Stimulated activated CD4-positive, alpha-beta T cell treated with anti-CD3 and anti-CD28 coated beads, Interleukin-4, amount 100 ng/mL, for 48 hours (primary cell): ENCODE results near the gene PLEKHH3.
"Not testable (repeated sequence)": the region's sequence is repeated elsewhere in the genome, so short reads cannot be mapped to it uniquely, and the experiment has no call there.

ENCODE experiments used
- DNase-seq, 2 donors: peaks; one replicate each; pipeline ENCODE4 v3.0.0-alpha.2; 2020; ENCODE audit warnings: low read depth in 2 of 2

The PLEKHH3 gene

GRCh38 chr17:42672038-42672437 lies 4.8 kb downstream of the PLEKHH3 start:
- no peak for DNase-seq

DNA sequence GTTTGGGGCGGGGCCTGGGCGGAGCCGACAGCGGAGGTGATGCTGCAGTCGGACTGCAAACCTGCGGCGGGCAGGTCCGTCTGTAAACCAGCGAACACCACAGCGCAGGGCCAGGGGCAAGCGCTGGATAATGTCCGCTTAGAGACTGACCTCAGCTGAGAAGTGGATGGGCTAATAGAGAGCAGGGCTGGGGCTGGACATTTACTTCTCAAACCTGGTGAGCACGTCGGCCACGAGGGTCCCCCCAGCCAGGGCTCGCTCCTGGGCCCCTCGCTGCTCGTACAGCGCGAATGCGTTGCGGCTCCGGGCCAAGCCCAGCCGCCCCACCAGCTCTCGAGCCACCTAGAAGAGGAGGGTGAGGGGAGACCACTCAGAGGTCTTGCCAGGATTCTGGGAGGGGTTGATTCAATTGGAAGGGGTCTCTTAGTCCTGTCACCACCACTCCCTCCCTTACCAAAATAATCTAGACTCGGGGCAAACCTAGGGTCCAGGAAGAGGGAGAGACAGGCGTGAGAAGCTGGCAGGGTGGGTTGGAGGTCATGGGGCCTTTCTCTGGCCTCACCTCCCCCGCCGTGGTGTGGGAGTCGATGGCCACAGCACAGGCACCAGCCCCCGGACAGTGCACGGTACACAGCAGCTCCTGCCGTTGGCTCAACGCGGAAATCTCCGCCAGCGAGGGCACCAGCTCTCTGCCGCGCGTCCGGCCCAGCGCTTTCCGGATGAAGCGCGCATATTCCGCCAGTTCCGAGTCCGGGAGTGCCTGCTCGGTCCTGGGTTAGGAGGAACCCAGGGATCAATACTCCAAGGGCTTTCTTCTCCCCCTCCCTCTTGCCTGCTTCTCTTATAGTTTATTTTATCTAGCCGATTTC lies 5.8 kb downstream of the PLEKHH3 start:
- DNase-seq, result no peak

DNA sequence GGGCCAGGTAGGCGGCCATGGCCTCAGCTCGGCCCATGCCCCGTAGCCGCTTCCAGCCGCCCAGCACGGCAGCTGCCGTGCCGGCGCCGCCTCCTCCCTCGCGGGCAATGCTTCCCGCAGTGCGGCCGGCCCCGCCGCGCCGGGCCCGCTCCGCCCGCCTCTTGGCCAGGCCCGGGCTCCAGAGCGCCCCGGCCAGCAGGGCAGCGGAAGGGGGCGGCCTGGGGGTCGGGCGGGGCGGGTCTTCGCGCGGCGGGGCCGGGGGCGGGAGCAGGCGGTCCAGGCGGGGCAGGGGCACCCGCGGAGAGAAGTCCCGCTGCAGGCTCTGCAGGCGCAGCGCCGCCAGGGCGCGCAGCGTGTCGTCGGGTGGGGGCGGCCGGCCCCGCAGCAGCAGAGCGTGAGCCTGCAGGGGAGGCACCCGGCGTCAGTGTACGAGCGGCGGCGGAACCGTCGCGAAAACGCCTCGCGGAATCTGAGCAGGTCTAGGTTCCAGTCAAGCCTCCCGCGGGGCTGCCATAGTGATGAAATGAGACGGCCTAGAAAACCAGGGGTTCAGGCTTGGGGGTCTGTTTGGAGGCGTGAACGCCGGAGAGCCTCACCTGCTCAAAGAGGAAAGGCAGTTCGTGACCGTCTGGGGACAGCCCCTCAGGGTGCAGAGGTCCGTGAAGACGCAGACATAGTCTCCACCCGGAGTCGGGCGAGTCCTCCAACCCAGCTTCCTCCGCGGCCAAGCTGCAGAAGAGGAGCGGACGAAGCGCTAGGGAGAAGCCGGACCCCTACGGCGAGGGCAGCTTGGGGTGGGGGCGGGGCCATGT lies 6.6 kb downstream of the PLEKHH3 start:
- no peak for DNase-seq

DNA sequence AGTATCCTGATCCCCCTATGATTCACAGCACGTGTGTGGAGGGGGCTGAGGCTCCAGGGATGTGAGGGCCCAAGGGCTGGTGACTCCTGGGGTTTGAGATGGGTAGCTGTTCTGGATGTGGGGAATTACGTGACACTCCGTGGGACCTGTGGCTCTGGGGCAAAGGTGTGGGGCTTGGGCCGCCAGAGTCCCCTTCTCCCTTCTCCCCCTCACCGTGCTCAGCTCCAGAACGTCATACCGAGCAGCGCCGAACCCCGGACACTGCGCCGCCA lies 7.2 kb downstream of the PLEKHH3 start:
- no peak for DNase-seq

DNA sequence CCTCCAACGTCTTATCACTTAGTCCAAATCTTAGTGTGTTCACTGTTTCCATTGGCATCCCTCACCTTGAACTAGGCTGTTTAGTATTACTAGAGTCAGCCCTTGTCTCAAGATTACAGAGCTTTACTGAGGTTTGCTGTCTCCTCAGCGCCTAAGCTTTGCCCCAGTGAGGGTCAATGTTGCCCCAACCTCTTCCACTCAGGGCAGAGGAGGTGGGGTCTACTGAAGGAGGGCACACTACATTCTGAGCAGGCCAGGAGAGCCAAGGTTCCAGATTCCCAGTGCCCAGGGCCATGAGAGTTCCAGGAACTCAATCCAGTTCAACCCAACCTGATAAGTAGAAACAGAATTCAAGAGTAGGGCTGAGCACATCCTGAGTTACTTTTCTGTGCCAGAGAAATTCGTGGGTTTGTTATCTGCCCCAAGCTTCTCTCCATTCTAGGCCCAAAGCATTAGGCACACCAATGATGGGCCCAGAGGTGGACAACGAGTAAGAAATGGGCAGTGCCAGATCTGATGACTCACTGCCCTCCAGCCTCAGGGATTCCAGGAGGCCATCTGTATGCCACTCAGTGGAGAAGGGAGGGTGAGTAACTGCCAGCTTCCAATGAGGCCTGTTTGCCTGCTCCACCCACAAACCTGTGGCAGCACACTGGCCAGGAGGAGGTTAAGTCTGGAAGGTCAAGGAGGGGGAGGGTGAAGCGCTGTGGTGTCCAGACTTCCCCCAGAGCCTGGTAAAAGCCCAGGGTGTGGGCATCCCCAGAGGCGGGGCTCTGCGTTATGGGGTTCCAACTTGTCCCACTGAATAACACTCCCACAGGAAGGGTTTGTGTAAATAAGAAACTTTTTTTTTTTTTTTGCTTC lies 9.5 kb downstream of the PLEKHH3 start:
- no peak for DNase-seq

DNA sequence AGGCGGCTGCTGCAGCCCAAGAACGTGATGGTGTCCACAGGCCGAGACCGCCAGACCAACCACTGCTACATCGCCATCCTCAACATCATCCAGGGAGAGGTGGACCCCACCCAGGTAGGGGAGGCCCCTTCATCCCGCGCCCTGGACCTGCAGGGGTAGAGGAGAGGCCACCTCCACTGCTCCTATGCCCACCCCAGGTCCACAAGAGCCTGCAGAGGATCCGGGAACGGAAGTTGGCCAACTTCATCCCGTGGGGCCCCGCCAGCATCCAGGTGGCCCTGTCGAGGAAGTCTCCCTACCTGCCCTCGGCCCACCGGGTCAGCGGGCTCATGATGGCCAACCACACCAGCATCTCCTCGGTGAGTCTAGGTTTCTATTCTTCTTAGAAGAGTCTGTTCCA lies 10.7 kb downstream of the PLEKHH3 start:
- not testable (repeated sequence) for DNase-seq

DNA sequence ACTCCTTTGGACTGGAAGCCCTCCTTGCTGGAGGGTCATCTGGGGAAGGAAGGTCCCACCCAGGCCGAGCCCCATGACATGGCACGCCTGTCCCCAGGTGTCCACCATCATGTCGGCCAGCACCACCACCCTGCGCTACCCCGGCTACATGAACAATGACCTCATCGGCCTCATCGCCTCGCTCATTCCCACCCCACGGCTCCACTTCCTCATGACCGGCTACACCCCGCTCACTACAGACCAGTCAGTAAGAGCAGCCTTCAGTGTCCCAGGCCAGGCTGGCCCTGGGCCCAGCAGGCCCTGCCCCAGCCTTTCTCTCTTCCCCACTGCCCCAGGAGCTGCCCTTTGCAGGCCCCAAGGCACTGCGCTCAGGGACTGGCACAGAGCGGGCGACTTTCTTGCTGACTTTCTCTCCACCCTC lies 11.2 kb downstream of the PLEKHH3 start:
- DNase-seq, result no peak

DNA sequence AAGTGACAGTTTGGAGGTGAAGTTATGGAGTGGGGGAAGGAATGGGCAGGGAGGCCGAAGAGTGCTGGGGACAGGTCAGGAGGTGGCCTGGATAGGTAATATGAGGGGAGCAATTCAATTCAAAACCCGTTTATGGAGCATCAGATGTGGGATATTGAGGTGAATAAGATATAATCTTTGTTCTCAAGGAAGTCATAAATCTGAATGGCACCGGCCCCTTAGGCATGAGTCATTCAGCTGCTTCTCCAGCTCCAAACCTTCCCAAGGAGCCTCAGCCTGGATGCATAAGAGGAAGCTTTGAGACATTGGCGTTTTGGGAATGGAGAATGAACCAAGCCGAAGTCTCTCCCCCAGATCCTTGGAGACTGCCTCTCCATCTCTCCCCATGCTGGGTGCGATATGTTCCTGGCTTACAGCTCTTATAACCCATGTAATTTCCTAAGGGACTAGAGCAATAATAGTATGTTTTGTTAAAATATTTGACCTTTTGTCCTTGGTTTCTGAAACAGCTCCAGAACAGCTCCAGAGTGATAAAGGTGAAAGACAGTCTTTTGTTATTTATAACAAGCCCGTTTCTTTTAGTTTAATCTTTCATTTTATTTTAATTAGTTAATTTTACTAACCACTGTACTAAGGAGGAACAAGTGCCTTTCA lies 16.0 kb downstream of the PLEKHH3 start:
- no peak for DNase-seq

- DNase-seq, result not testable (repeated sequence)
Observed at GRCh38 chr17:42659932-42660274, 16.9 kb downstream of the PLEKHH3 start.

- DNase-seq, result peak in 1 of 2 donors; percentile 70
Observed at GRCh38 chr17:42659079-42659931, 17.5 kb downstream of the PLEKHH3 start, which contains the start of gene TUBG2. TSS of gene TUBG2 (plus strand) at chr17:42659284. CDS start at chr17:42659504, 220 bp downstream.

DNA sequence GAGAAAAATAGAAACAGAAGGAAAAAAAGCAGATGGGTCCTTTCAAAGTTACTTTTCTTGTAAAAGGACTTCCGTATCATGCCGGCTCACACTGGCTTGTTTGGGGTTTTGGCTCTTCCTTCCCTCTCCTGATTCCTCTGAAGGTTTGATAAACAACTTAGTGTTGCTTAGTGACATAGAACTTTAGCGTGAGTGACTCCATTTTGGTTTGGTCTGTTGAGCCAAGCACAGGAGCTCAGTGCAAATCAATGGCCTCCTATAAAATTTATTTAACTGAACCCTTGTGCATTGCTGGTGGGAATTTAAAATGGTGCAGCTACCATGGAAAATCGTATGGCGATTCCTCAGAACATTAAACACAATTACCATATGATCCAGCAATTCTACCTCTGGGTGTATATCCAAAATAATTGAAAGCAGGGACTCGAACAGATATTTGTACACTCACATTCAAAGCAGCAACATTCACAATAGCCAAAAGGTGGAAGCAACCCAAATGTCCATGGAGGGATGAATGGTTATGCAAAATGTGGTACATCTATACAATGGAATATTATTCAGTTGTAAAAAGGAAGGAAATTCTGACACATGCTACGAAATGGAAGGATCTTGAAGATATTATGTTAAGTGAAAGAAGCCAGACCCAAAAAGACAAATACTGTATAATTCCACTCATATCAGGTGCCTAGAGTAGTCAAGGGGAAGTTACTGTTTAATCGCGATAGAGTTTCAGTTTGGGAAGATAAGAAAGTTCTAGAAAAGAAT lies 18.8 kb downstream of the PLEKHH3 start:
- no peak for DNase-seq

- DNase-seq, result no peak
Observed at GRCh38 chr17:42655528-42655927, 21.3 kb downstream of the PLEKHH3 start.

DNA sequence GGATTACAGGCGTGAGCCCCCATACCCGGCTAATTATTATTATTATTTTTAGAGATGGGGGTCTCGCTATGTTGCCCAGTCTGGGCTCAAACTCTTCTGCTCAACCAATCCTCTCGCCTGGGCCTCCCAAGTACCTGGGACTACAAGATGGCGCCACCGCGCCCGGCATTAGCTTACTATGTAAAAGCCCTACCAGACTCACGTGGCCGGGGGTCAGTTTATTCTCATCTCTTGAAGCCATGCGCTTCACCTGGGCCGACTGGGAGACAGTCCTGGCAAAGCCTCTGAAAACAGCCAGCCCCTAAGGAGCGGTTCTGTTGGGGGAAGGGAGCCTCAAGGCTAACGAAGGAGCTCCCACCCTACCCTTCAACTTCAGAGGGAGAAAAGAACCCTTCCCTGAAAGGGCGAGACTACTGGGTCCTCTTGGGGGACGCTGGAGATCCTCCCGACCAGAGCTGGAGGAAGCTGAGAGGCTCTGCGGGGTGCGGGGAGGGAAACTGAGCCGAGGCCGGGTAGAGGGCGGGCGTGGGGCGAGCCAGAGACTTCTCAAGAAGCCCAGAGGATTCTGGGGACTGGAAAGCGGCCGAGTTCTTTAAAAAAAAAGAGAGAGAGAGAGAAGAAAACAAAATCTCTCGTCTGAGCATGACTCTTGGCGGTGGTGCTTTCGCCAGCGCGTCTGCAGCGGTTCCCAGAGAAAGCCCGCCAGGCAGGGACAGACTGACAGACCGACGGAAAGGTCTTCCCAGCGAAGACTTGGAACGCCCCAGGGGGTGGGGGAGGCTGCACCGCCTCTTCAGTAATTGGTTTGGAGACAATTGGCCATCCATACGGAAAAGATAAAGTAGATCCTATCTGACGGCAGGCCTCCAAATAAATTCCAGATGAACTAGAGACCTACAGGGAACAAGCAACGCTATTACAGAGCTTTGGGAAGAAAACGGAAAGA lies 23.3 kb downstream of the PLEKHH3 start:
- no peak for DNase-seq

DNA sequence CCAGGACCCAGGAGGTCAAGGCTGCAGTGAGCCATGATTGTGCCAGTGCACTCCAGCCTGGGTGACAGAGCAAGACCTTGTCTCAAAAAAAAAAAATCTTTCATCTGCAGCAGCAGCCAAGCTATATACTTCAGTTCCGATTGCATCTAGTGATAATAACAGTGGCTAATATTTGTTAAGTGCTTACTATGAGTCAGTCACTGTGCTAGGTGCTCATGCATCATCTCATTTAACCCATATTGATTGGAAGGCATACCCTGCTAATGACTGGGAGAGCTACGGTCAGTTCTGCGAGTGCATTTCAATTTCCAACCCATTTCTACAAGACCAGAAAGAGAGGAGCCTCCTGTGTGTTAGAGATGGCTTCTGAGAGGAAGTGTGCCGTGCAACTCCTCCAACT lies 25.4 kb downstream of the PLEKHH3 start:
- no peak for DNase-seq

- no peak for DNase-seq
Observed at GRCh38 chr17:42647778-42648177, 29.0 kb downstream of the PLEKHH3 start.

DNA sequence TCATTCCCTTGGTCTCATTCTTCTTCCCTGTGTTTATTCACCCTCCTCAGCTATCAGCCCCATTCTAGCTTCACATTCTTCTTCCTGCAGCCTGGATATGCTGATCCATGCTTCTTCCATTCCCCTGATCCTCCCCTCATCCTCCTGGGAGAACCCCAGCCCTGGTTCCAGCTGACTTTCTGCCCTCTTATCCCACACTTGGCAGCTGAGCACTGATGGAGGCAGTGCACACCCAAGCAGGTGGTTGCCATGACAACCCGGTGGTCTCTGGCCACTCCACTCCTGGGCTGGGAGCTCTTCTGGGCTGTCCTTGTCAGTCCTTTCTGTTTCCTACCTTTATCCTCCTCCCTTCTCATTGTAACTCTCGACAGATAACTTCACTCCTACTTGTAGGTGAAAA lies 34.5 kb downstream of the PLEKHH3 start:
- no peak for DNase-seq

GRCh38 chr17:42640121-42640520 lies 36.7 kb downstream of the PLEKHH3 start:
- DNase-seq, result no peak

DNA sequence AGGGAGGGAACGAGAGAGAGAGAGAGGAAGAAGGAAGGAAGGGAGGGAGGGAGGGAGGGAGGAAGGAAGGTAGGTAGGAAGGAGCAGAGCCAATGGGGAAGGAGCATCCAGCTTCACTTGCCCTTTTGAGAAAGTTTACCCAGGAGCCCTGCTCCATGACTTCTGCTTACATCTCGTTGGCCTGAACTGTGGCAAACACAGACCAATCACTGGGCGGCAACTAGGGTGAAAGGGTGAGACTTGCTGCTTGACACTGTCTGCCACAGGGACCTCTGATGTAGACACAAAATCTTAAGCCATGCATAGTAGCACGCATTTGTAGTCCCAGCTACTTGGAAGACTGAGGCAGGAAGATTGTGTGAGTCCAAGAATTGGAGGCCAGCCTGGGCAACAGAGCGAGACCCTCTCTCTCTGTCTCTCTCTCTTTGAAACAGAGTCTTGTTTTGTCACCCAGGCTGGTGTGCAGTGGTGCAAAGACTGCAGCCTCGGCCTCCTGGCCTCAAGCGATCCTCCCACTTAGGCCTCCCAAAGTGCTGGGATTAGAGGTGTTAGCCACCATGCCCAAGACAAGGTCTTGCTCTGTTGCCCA lies 37.2 kb downstream of the PLEKHH3 start:
- DNase-seq, result no peak
